SIG-M5 treated with dmso at 0.1 percent for 504 hours (cell line): ENCODE measurements around the gene CLEC3B.
"Not testable (repeated sequence)": the region's sequence is repeated elsewhere in the genome, so short reads cannot be mapped to it uniquely, and the experiment has no call there.

ENCODE experiments used
- DNase-seq: peaks from one replicate; lab custom pipeline; 2025; ENCODE audit not compliant: unreplicated experiment; lab: John Stamatoyannopoulos, UW

Gene CLEC3B

GRCh38 chr3:45064512-45065372 is 38.6 kb downstream of the CLEC3B start:
- DNase-seq = no peak

DNA sequence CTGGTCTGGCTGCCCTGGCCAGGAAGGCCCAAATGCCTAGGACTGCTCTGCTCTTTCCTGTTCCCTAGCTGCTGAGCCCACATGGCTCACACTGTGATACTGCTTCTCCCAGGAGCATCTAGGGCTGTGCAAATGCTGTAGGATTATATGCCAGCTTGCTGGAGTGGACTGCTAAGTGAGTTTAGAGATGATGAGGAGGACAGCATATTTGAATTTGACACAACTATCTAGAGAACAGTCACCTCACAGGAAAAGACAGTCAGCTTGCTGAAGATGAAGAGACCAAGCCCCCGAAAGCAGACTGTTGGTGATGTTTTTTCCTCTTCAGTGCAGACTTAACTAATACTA is 39.2 kb downstream of the CLEC3B start:
- no peak for DNase-seq

GRCh38 chr3:45066109-45066801 is 40.2 kb downstream of the CLEC3B start:
- DNase-seq = no peak

GRCh38 chr3:45067486-45067885 is 41.4 kb downstream of the CLEC3B start:
- DNase-seq = no peak

GRCh38 chr3:45067941-45068340 is 41.8 kb downstream of the CLEC3B start:
- DNase-seq = no peak

GRCh38 chr3:45071075-45071474 is 45.0 kb downstream of the CLEC3B start:
- DNase-seq = no peak

GRCh38 chr3:45075821-45076625 is 49.9 kb downstream of the CLEC3B start:
- DNase-seq = no peak

DNA sequence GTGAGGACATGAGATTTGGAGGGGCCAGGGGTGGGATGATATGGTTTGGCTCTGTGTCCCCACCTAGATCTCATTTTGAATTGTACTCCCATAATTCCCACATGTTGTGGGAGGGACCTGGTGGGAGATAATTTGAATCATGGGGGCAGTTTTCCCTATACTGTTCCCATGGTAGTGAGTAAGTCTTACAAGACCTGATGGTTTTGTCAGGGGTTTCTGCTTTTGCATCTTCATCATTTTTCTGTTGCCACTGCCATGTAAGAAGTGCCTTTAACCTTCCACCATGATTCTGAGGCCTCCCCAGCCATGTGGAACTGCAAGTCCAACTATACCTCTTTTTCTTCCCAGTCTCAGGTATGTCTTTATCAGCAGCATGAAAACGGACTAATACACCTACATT is 52.2 kb downstream of the CLEC3B start:
- not testable (repeated sequence) for DNase-seq

- peak; percentile 12 for DNase-seq
Measured at GRCh38 chr3:45078910-45079522, 52.9 kb downstream of the CLEC3B start.

DNA sequence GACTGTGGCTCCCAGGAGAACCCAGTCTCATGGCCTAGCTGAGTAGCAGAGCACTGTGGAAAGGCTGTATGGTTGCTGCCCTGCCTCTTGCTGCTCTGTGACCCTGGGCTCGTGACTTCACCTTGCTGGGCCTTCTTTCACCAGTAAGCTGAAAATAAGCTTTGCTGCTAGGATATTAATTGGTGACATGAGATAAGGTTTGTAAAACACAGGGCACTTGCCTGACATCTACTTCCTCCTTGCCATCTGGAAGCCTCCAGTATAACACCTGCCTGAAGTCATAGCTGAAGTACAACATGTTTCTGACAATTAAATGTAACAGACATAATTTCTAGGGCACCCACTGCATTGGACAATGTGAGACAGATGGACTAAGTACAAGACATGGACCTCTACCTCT is 53.6 kb downstream of the CLEC3B start:
- DNase-seq = no peak

DNA sequence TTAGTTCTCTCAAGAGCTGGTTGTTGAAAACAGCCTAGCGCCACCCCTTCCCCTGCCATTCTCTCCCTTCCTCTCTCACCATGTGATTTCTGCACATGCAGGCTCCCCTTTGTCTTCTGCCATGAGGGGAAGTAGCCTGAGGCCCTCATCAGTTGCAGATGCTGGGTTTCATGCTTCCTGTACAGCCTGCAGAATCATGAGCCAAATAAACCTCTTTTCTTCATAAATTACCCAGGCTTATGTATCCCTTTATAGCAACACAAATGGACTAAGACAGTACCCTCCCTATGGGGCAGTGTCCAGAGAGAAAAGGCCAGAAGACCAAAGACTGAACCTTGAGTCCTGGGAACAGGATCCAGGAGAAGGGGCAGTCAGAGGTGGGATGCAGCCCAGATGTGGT is 54.7 kb downstream of the CLEC3B start:
- DNase-seq = no peak

- DNase-seq = no peak
Measured at GRCh38 chr3:45081506-45082141, 55.5 kb downstream of the CLEC3B start.

DNA sequence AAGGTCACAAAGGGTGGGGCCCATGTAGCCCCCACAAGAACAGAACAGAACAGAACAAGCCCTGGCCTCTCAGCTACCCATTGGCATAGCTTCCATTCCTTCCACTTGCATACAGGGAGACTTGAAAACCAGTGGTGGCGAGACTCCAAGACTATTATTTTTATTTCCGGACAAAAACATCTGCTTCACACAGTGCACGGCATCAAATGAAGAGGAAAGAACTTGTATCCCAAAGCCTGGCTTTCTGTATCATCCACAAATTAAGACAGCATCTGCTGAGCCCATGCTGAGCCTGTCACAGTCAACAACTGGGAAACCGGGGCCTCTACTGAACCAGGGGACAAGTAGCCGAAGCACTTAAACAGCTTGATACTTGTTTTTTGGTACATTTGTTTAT is 56.0 kb downstream of the CLEC3B start:
- DNase-seq = no peak

DNA sequence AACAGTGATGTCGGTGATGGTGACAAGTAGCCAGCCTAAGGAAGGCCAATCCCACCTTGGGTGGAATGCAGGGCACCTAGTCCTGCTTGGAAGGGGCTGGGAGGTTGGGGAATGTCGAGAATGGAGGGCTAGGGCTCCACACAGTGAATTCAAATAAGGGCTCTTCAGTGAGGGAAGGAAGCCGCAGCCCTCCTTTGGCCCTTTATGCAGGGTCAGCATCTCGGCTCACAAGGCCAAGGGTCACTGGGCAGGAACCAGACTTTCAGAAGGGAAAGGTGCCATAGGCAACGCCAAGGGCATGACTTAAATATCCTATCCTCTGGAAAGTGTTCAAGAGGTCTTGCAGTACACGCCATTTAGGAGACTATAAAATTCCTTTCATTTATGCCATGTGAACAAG is 56.9 kb downstream of the CLEC3B start:
- DNase-seq = no peak

GRCh38 chr3:45084361-45084760 is 58.3 kb downstream of the CLEC3B start:
- DNase-seq = no peak

DNA sequence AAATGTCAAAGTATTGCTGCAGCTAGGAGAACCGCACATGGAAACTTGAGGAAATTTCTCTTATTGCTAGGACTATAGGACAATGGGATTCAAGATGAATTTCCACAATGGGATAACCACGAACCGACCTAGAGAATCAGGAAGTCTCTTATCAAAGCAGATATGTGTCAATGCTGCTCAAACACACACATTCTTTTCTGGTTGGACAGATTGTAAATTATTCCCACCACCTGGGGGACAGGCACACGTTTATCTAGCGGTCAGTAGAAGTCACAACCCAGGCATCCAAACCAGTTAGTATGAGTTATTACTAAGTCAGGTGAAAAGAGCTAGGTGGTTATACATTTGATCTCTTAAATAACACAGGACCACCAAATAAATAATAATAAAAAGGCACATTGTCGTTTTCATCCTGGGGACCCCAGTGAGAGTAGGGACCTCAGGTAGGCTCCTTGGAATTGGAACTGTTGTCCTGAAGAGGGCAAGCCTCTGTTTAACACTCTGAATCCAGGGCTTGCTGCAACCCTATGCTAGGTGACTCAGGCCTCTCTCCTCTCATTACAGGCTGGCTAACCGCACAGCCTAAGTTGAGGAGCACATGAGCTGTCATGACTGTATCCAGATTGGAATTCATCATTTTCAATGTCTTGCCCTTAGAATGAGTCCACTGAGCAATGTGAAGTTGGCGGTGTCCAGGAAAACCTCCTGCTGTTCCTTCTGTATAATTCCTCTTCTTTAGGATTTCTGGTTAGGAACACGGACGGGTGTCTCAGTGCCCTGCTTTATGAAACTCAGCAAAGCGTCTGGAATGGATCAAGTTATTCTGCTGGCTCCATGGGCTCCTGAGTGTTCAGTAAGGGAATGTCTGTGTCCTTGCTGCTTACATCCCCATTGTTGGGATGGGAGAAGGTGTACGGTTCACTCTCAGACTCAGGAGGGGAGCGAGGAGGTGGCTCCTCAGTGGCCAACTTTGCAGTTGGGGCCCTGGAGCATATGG is 59.0 kb downstream of the CLEC3B start:
- no peak for DNase-seq
